ENCODE data around the gene IGSF9. TPM values are rescaled to one million over a fixed set of nuclear protein-coding genes. Genes with fewer than 3 reads are reported as not detected.

Gene IGSF9
- total and polyA plus RNA-seq, 2 of the 4 experiments (the other 2 are of a cell fraction): 0.05 TPM; not detected in 1

DNA sequence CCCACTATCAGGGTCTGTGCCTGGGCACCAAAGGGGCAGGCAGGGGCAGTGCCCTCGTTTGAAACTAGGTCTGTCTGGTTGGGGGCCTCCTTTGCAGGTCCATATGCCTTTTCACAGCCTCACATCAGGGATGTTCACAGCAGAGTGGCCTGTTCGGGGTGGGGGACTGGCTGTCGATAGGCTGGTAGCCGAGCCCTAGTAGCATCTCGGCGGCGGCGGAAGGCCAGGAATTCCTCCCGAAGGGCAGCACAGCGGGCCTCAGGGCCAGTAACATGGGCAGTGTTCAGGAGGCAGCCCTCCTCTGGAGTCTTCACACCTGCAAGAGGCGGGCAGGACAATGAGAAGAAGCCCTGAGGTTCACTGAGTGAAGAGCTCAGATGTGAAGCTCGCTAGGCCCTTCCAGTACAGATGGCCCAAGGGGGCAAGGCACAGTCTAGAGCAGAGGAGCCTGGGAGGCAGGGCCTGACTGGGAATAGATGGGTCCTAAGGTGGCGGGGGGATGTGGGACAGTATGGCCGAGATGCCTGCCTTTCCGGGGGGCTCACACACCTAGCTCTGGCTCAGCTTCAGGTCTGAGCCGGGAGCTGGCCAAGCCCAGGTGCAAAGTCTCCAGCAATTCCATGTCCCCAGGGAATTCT lies 18.1 kb downstream of the IGSF9 start:
- no TSS peak for BruUV-seq (replicated peaks)
- H3K27me3 ChIP-seq (ENCODE audit: control insufficient read depth, insufficient read depth, low read length): no peaks in the 10 kb centered on the region; the same call in 1 of the 2 replicates
- no peak overlapping the region for H3K23ac ChIP-seq (ENCODE audit: low read depth, low read length)
- H2BK20ac ChIP-seq (ENCODE audit: low read depth, low read length): no peak overlapping the region
- peaks cover 17% of the 10 kb centered on the region for H4K20me1 ChIP-seq (ENCODE audit: insufficient read depth, low read length)
- H4K91ac ChIP-seq (ENCODE audit: insufficient read depth, low read depth, low read length): no peak overlapping the region
- intact Hi-C loops (cut with micrococcal nuclease): loop anchor here (10.0 kb wide), 1 partner anchor 287 kb away; no protein-coding TSS in a partner anchor
- no peak overlapping the region for H3K56ac ChIP-seq (ENCODE audit: extremely low read depth, insufficient read depth, low read length)
- WGBS, 2 experiments (ENCODE audit: extremely low coverage in 2 of 2, insufficient read length in 1 of 2): 88% methylated on average over 9 of the region's 16 CpGs; no CpG with 5 or more reads in 1 of the 2 experiments
- H2BK120ac ChIP-seq (ENCODE audit: low read depth, low read length): no peak overlapping the region
- no peak for TF ChIP-seq MAFK (IDR thresholded peaks at IDR 0.05; ENCODE audit: low read depth, low read length)
- TF ChIP-seq MXI1 (IDR thresholded peaks at IDR 0.05; ENCODE audit: borderline replicate concordance, low read depth, low read length): no peak
- no peak for TF ChIP-seq NFE2L2 (IDR thresholded peaks at IDR 0.05; ENCODE audit: low read depth, low read length)
- TF ChIP-seq, protein P1, sequence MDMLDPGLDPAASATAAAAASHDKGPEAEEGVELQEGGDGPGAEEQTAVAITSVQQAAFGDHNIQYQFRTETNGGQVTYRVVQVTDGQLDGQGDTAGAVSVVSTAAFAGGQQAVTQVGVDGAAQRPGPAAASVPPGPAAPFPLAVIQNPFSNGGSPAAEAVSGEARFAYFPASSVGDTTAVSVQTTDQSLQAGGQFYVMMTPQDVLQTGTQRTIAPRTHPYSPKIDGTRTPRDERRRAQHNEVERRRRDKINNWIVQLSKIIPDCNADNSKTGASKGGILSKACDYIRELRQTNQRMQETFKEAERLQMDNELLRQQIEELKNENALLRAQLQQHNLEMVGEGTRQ (IDR thresholded peaks at IDR 0.05; ENCODE audit: low read depth, low read length): no peak
- TF ChIP-seq MAZ (IDR thresholded peaks at IDR 0.05; ENCODE audit: borderline replicate concordance, low read depth, low read length): no peak
- TF ChIP-seq RCOR1 (IDR thresholded peaks at IDR 0.05; ENCODE audit: insufficient replicate concordance, low read length): no peak
- TF ChIP-seq CHD1 (IDR thresholded peaks at IDR 0.05; ENCODE audit: low read depth, low read length): no peak
- TF ChIP-seq, protein P2, sequence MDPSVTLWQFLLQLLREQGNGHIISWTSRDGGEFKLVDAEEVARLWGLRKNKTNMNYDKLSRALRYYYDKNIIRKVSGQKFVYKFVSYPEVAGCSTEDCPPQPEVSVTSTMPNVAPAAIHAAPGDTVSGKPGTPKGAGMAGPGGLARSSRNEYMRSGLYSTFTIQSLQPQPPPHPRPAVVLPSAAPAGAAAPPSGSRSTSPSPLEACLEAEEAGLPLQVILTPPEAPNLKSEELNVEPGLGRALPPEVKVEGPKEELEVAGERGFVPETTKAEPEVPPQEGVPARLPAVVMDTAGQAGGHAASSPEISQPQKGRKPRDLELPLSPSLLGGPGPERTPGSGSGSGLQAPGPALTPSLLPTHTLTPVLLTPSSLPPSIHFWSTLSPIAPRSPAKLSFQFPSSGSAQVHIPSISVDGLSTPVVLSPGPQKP (IDR thresholded peaks at IDR 0.05; ENCODE audit: borderline replicate concordance, low read depth, low read length): no peak
- TF ChIP-seq RAD21 (IDR thresholded peaks at IDR 0.05; ENCODE audit: low read length): no peak
- TF ChIP-seq SMC3 (IDR thresholded peaks at IDR 0.05; ENCODE audit: low read depth, low read length): no peak
- H3K9me1 ChIP-seq (ENCODE audit: insufficient read depth, low read length): 0 out of 2 replicates have a peak, but pooled peaks cover 3% of the 10 kb centered on the region
- no peak overlapping the region for H2AK5ac ChIP-seq (ENCODE audit: low read depth, low read length)
- DNase-seq (no peak), ATAC-seq (ENCODE audit: low read depth) (no peak)
- H3K4ac ChIP-seq (ENCODE audit: low read depth, low read length): no peak overlapping the region
- no peak overlapping the region for H3K9ac ChIP-seq (ENCODE audit: low read depth, low read length)
- H2AFZ ChIP-seq (replicated peaks; ENCODE audit: low read length, poor library complexity): no peak overlapping the region
- dilution Hi-C loops (cut with HindIII; ENCODE audit: low sequenced_read_pairs, unreplicated experiment): no loop called here
- H2AK9ac ChIP-seq (replicated peaks; ENCODE audit: low read depth, low read length, poor library complexity): no peak overlapping the region
- peaks cover 7% of the 10 kb centered on the region for H3K4me1 ChIP-seq (ENCODE audit: control insufficient read depth, insufficient read depth, low read length)
- no peak overlapping the region for H4K5ac ChIP-seq (ENCODE audit: low read depth, low read length)
- H3K4me2 ChIP-seq (ENCODE audit: low read depth, low read length): no peak overlapping the region
- H4K8ac ChIP-seq (ENCODE audit: low read depth in 2 of 2, low read length in 2 of 2): no peak overlapping the region
- H3K79me1 ChIP-seq (ENCODE audit: low read depth in 1 of 2, low read length in 2 of 2): peaks cover 0 to 19% of the 10 kb centered on the region in 2 experiments; a peak in 2 of 4 replicates
- H3K36me3 ChIP-seq (ENCODE audit: control insufficient read depth, insufficient read depth, low read length): no peaks in the 10 kb centered on the region
- ChIA-PET CTCF (interaction anchor here (0.6 to 1.4 kb wide), 2 partner anchors 80 to 131 kb away, joined by 4 to 7 read pairs; no protein-coding TSS in a partner anchor), POLR2A (ENCODE audit: unreplicated experiment) (no interaction called here)
- H3K9me3 ChIP-seq (ENCODE audit: control insufficient read depth, insufficient read depth, low read length): no peaks in the 10 kb centered on the region
- no peak overlapping the region for H3K14ac ChIP-seq (replicated peaks; ENCODE audit: low read depth, low read length)
- no peak overlapping the region for H2BK15ac ChIP-seq (ENCODE audit: low read depth, low read length)
- H2BK5ac ChIP-seq (ENCODE audit: low read depth, low read length, poor library complexity, severe bottlenecking): no peak overlapping the region
- no peak overlapping the region for H3K27ac ChIP-seq (ENCODE audit: insufficient read depth, low read length)
- in situ Hi-C loops (cut with MboI; ENCODE audit: low sequenced_read_pairs): no loop called here
- H3K18ac ChIP-seq (ENCODE audit: low read depth, low read length): no peak overlapping the region
- no peak overlapping the region for H3K4me3 ChIP-seq (ENCODE audit: insufficient read depth, low read depth, low read length)

Measured in IMR-90 (cell line).